ENCODE measurements around the gene C15orf39. TPM values are rescaled to one million over a fixed set of nuclear protein-coding genes. Genes with fewer than 3 reads are reported as not detected.
"Not testable (repeated sequence)": the region's sequence is repeated elsewhere in the genome, so short reads cannot be mapped to it uniquely, and the experiment has no call there.

The C15orf39 gene
- total RNA-seq, 1 donor from 2014 or later = 15.0 TPM

- intact Hi-C loops (cut with DNase I) = no loop called here
- ATAC-seq (no peak), DNase-seq (ENCODE audit: missing footprints) (peak; percentile 42)
Measured at GRCh38 chr15:75237316-75237982, 35.8 kb downstream of the C15orf39 start.

DNA sequence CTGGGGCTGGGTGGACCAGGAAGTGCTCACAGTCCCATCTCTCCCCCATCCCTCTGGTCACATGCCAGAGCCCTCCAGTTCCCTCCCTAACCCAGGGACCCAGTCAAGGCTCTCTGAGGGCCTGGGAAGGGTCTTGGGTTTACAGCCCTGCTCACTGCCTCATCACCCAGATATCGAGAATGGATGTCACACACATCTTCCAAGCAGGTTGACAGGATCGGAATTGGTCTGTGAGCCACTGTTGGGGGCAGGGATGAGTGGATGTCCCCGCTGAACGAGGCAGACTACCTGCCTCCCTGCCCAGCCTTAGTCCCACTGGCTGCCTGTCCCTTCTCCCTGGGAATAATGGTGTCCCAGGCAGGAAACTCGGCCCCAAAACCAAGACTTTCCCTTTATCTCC, 36.5 kb downstream of the C15orf39 start:
- intact Hi-C loops (cut with DNase I) = no loop called here
- no peak for DNase-seq (ENCODE audit: missing footprints)

DNA sequence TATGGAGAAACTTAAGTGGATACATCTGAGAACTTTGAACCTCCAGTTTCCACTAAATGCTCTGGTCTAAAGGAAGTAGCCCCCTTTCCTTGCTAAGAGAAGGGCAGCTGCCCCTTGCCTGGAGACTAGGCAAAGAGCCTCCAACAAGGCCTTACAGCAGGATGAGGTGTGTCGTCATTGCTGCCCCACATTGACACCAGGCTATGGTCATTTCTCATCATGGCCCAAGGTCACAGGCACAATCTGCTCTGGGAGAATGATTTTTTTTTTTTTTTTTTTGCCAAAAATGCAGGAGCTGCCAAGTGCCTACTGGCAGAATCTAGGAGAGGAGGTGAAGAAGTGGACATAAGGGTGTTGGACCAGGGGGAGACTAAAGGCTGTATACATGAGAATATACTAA, 44.1 kb downstream of the C15orf39 start:
- DNase-seq (ENCODE audit: missing footprints); intact Hi-C loops (cut with DNase I): not testable (repeated sequence)

More for the DNA sequence above, 36.5 kb downstream of the C15orf39 start:
- ATAC-seq = no peak

GRCh38 chr15:75248991-75249390, 47.3 kb downstream of the C15orf39 start:
- intact Hi-C loops (cut with DNase I); ATAC-seq: not testable (repeated sequence)

More for the DNA sequence above, 44.1 kb downstream of the C15orf39 start:
- ATAC-seq = not testable (repeated sequence)

DNA sequence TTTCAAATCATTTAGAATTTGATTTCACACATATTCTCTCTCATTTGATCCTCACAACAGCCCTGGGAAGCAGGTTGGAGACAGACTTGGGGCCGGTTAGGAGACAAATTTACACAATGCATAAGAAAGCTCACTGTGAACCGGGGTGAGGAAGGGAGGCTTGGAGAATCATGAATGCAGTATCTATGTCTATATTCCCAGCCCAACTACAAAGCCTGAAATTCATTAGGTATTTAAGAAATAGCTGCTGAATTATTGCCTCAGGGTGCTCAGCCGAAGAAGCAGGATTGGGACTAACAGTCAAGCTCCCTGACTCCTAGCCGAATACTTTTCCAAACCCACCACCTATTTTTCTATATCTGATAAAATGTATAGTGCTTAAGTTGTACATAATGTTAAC, 48.0 kb downstream of the C15orf39 start:
- ATAC-seq = no peak
- no peak for DNase-seq (ENCODE audit: missing footprints)
- intact Hi-C loops (cut with DNase I) = no loop called here

More at GRCh38 chr15:75248991-75249390, 47.3 kb downstream of the C15orf39 start:
- not testable (repeated sequence) for DNase-seq (ENCODE audit: missing footprints)

DNA sequence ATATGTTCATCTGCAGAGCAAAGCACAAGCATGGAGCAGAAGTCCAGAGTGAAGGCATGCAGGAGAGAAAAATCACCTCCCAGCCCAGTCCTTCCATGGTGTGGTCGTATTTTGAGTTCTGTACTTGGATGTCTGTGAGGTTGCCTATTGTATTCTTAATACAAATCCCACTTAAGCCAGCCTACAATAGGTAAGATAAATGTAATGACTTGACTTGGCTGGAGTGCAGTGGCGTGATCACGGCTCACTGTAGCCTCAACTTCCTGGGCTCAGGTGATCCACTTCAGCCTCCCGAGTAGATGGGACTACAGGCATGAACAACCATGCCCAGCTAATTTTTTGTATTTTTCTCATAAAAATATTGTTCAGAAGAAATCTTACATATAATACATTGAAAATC, 49.7 kb downstream of the C15orf39 start:
- DNase-seq (ENCODE audit: missing footprints); intact Hi-C loops (cut with DNase I); ATAC-seq: not testable (repeated sequence)

GRCh38 chr15:75252285-75252684, 50.6 kb downstream of the C15orf39 start:
- intact Hi-C loops (cut with DNase I); DNase-seq (ENCODE audit: missing footprints); ATAC-seq: not testable (repeated sequence)

DNA sequence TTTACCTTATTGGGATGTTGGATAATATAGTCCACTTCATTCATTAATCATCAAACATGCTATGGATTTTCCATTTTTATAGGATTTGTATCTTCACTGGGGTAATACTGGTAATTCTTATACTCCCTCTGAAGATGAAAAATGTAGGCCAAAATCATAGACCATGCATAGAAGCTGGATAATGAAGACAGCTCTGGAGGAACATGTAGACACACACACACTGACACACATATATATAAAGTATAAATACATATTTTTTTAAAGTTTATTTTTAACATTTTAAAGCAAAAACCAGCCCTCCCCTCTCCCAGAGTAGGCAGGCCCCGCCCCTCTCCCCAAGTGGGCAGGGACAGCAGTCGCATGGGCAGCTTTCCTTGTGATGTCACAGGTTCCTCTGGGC, 56.4 kb downstream of the C15orf39 start, which contains the start of gene GOLGA6C:
Gene GOLGA6C, plus strand, starts transcription at position 301 of the 400 bp plus-strand sequence. CDS start 265 bp downstream, outside the sequence.
- DNase-seq (ENCODE audit: missing footprints); ATAC-seq; intact Hi-C loops (cut with DNase I): not testable (repeated sequence)

GRCh38 chr15:75258620-75259343, 57.1 kb downstream of the C15orf39 start:
- ATAC-seq; intact Hi-C loops (cut with DNase I): not testable (repeated sequence)
- DNase-seq (ENCODE audit: missing footprints) = peak; percentile 14

DNA sequence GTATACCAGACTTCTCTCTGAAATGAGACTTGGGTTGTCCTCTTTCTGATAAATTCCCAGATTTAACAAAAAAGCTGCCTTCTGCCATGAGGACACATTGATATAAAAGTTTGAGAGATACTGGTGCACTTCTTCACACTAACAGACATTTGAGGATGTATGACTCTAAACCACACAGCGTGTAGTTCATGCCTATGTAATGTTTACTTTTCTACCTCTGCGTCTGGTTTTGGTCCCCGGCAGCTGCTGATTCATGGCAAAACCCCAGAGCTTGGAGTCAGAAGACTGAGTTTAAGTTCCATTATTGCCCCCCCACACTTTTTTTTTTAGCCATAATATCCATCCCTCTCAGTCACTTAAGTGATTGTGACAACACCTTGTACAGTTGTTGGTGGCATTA, 58.2 kb downstream of the C15orf39 start:
- intact Hi-C loops (cut with DNase I); ATAC-seq; DNase-seq (ENCODE audit: missing footprints): not testable (repeated sequence)

Other genes with a start within 250 kb of the C15orf39 start
- gene RPP25, start 245.1 kb upstream of the C15orf39 start, total RNA-seq = 2.7 TPM
- gene SCAMP5, start 206.3 kb upstream of the C15orf39 start, total RNA-seq = 1.9 TPM
- 5.2 TPM for gene PPCDC, start 178.3 kb upstream of the C15orf39 start, total RNA-seq
- not detected for gene GOLGA6C, start 56.5 kb downstream of the C15orf39 start, total RNA-seq
- not detected for gene GOLGA6D, start 81.0 kb downstream of the C15orf39 start, total RNA-seq
- gene COMMD4, start 134.2 kb downstream of the C15orf39 start, total RNA-seq = 42.1 TPM
- 8.7 TPM for gene NEIL1, start 145.2 kb downstream of the C15orf39 start, total RNA-seq
- 89.2 TPM for gene MAN2C1, start 166.7 kb downstream of the C15orf39 start, total RNA-seq
- 24.5 TPM for gene SIN3A, start 249.8 kb downstream of the C15orf39 start, total RNA-seq

Measured in Right ventricle myocardium inferior (tissue), 1 donor.